HCT116 (cell line): ENCODE results near the gene LLGL2. TPM values are rescaled to one million over a fixed set of nuclear protein-coding genes. Genes with fewer than 3 reads are reported as not detected.

Experiments
- ATAC-seq: fragments of 200-7000 bp; cut with Tn5 transposase; 2 replicates; pipeline ENCODE4 v1.9.1; 2020; ENCODE audit warnings: mild to moderate bottlenecking, moderate library complexity
- BruUV-seq: library from RNA; stranded (reverse); fragments of 400-500 nt; replicated peaks from 2 replicates; lab custom pipeline; 2021; lab: Mats Ljungman, UMichigan
- CTCF ChIA-PET: fragments of 300-600 bp; sonication (Branson Sonifier 250); formaldehyde crosslinking; loops from one replicate; lab custom pipeline; 2021; ENCODE audit warnings: antibody characterized with exemption; lab: Charles Lee
- POLR2A ChIA-PET: fragments of 300-600, 350-600 bp; sonication (Branson Sonifier 250); formaldehyde crosslinking; loops from one replicate; lab custom pipeline; 2021; ENCODE audit warnings: antibody characterized with exemption; lab: Charles Lee
- RAD21 ChIA-PET, 2 experiments: fragments of 300-600 bp; sonication (Branson Sonifier 250); formaldehyde crosslinking; loops; one replicate each; lab custom pipeline; 2023; ENCODE audit warnings: low total read pairs in 2 of 2; ENCODE audit not compliant: uncharacterized antibody in 2 of 2, unreplicated experiment in 2 of 2, low non-redundant PET in 1 of 2; lab: Charles Lee
- DNase-seq: peaks from one replicate; pipeline ENCODE4 v3.0.0-alpha.2; 2010; ENCODE audit warnings: low read depth, low spot score
- H2AFZ ChIP-seq: fragments of 200-600 bp; shearing (Covaris generic), sonication (generic); 2 replicates; pipeline ENCODE4 v1.6.1; 2017; ENCODE audit warnings: low read depth, mixed run types, mixed read lengths, antibody characterized with exemption, low read length; ENCODE audit not compliant: poor library complexity, severe bottlenecking
- H3K27ac ChIP-seq: 2 replicates; pipeline ENCODE4 v1.5.1; 2012; ENCODE audit warnings: low read depth, low read length
- H3K27me3 ChIP-seq: fragments of 200-600 bp; sonication (generic); 2 replicates; pipeline ENCODE4 v1.6.1; 2016; ENCODE audit warnings: mixed run types, low read length, mixed read lengths; ENCODE audit not compliant: insufficient read depth
- H3K36me3 ChIP-seq, 2 experiments: fragments of 200-500 bp in 1 of 2; fragments of 200-600 bp in 1 of 2; sonication (Bioruptor generic) in 1 of 2; sonication (generic) in 1 of 2; 2 replicates each; pipeline versions ENCODE4 v1.5.1 to v1.6.1; 2014 to 2016; ENCODE audit warnings: low read length in 2 of 2, inconsistent platforms in 1 of 2, mixed read lengths in 1 of 2, mixed run types in 1 of 2; ENCODE audit not compliant: insufficient read depth in 2 of 2, control insufficient read depth in 1 of 2
- H3K4me1 ChIP-seq, 2 experiments: fragments of 200-600 bp in 1 of 2; sonication (generic) in 1 of 2; 2 replicates each; pipeline versions ENCODE4 v1.5.1 to v1.6.1; 2012 to 2017; ENCODE audit warnings: low read length in 2 of 2, inconsistent platforms in 1 of 2, mild to moderate bottlenecking in 1 of 2, mixed read lengths in 1 of 2, mixed run types in 1 of 2, moderate library complexity in 1 of 2; ENCODE audit not compliant: insufficient read depth in 2 of 2, control insufficient read depth in 1 of 2
- H3K4me2 ChIP-seq: fragments of 200-600 bp; sonication (generic); 2 replicates; pipeline ENCODE4 v1.6.1; 2017; ENCODE audit warnings: mixed run types, low read length, mixed read lengths
- H3K4me3 ChIP-seq, 2 experiments: fragments of 200-600 bp in 1 of 2; sonication (generic) in 1 of 2; replicated peaks in 1 of 2; 2 replicates each; pipeline ENCODE4 v1.5.1; 2011 to 2016; ENCODE audit warnings: low read length in 2 of 2, control low read depth in 1 of 2, low read depth in 1 of 2, mild to moderate bottlenecking in 1 of 2, mixed read lengths in 1 of 2, mixed run types in 1 of 2
- H3K79me2 ChIP-seq: fragments of 200-600 bp; sonication (generic); 2 replicates; pipeline ENCODE4 v1.6.1; 2017; ENCODE audit warnings: mild to moderate bottlenecking, mixed run types, low read length, moderate library complexity, mixed read lengths; ENCODE audit not compliant: insufficient read depth
- H3K9ac ChIP-seq: fragments of 200-600 bp; sonication (generic); 2 replicates; pipeline ENCODE4 v1.6.1; 2016; ENCODE audit warnings: low read length, mixed read lengths
- H3K9me2 ChIP-seq: fragments of 200-600 bp; sonication (generic), shearing (Covaris generic); 2 replicates; pipeline ENCODE4 v1.6.1; 2017; ENCODE audit warnings: mixed run types, mild to moderate bottlenecking, moderate library complexity; ENCODE audit not compliant: insufficient read depth
- H3K9me3 ChIP-seq, 2 experiments: fragments of 200-500 bp in 1 of 2; fragments of 200-600 bp in 1 of 2; sonication (Bioruptor generic) in 1 of 2; sonication (generic) in 1 of 2; 2 replicates each; pipeline ENCODE4 v1.6.1; 2014 to 2017; ENCODE audit warnings: low read length in 2 of 2, mixed read lengths in 2 of 2, inconsistent platforms in 1 of 2, low read depth in 1 of 2, mild to moderate bottlenecking in 1 of 2, mixed run types in 1 of 2, moderate library complexity in 1 of 2; ENCODE audit not compliant: control insufficient read depth in 1 of 2, insufficient read depth in 1 of 2
- H4K20me1 ChIP-seq: fragments of 200-600 bp; sonication (generic), shearing (Covaris generic); 2 replicates; pipeline ENCODE4 v1.6.1; 2017; ENCODE audit warnings: mixed run types, mild to moderate bottlenecking, moderate library complexity; ENCODE audit not compliant: insufficient read depth
- ATF3 ChIP-seq: IDR thresholded peaks from 2 replicates; pipeline ENCODE4 v1.6.1; 2012
- CTCF ChIP-seq, 3 experiments: fragments of 200-600 bp in 1 of 3; sonication (generic) in 1 of 3; IDR thresholded peaks in 2 of 3; conservative IDR thresholded peaks in 1 of 3; 2 replicates each; pipeline ENCODE4 v1.5.1; 2012 to 2017; ENCODE audit warnings: low read depth in 2 of 3, low read length in 2 of 3, antibody characterized with exemption in 1 of 3, borderline replicate concordance in 1 of 3, control low read depth in 1 of 3, mild to moderate bottlenecking in 1 of 3, mixed read lengths in 1 of 3, mixed run types in 1 of 3, moderate library complexity in 1 of 3; ENCODE audit not compliant: insufficient read depth in 1 of 3
- EGR1 ChIP-seq: IDR thresholded peaks from 2 replicates; pipeline ENCODE4 v1.6.1; 2012; ENCODE audit warnings: low read depth
- EZH2 ChIP-seq: fragments of 200-600 bp; sonication (generic); IDR thresholded peaks from 2 replicates; pipeline ENCODE4 v1.6.1; 2017; ENCODE audit warnings: antibody characterized with exemption, mixed run types
- EZH2phosphoT487 ChIP-seq: fragments of 200-600 bp; IDR thresholded peaks from 2 replicates; pipeline ENCODE4 v1.6.1; 2018; ENCODE audit warnings: antibody characterized with exemption, borderline replicate concordance
- FOSL1 ChIP-seq: IDR thresholded peaks from 2 replicates; pipeline ENCODE4 v1.6.1; 2012; ENCODE audit warnings: low read depth
- MAX ChIP-seq: IDR thresholded peaks from 2 replicates; pipeline ENCODE4 v1.6.1; 2012
- POLR2A ChIP-seq: IDR thresholded peaks from 2 replicates; pipeline ENCODE4 v1.7.0; 2011; ENCODE audit warnings: borderline replicate concordance; ENCODE audit not compliant: insufficient read depth, insufficient read length; ENCODE audit errors: extremely low read depth
- POLR2AphosphoS5 ChIP-seq: IDR thresholded peaks from 2 replicates; pipeline ENCODE4 v1.6.1; 2011; ENCODE audit warnings: mild to moderate bottlenecking, low read depth, low read length, moderate library complexity
- RAD21 ChIP-seq: IDR thresholded peaks from 2 replicates; pipeline ENCODE4 v1.6.1; 2012; ENCODE audit warnings: low read depth, mild to moderate bottlenecking
- SIN3A ChIP-seq: IDR thresholded peaks from 2 replicates; pipeline ENCODE4 v1.6.1; 2012; ENCODE audit warnings: low read depth
- SP1 ChIP-seq: IDR thresholded peaks from 2 replicates; pipeline ENCODE4 v1.6.1; 2012; ENCODE audit warnings: low read depth
- SRF ChIP-seq: IDR thresholded peaks from 2 replicates; pipeline ENCODE4 v1.6.1; 2012; ENCODE audit warnings: low read depth
- TCF7L2 ChIP-seq: IDR thresholded peaks from 2 replicates; pipeline ENCODE4 v1.7.0; 2011; ENCODE audit warnings: borderline replicate concordance, inconsistent platforms; ENCODE audit not compliant: insufficient read depth, insufficient read length; ENCODE audit errors: extremely low read depth
- YY1 ChIP-seq: IDR thresholded peaks from 2 replicates; pipeline ENCODE4 v1.6.1; 2011; ENCODE audit warnings: low read length, low read depth, moderate library complexity, mild to moderate bottlenecking; ENCODE audit not compliant: insufficient replicate concordance; ENCODE audit errors: extremely low read depth
- ZFX ChIP-seq: fragments of 450-650 bp; IDR thresholded peaks from 2 replicates; pipeline ENCODE4 v1.6.1; 2017
- ZNF274 ChIP-seq: fragments of 200-500 bp; sonication (Bioruptor generic); IDR thresholded peaks from 2 replicates; pipeline ENCODE4 v1.6.1; 2014; ENCODE audit warnings: mild to moderate bottlenecking, low read depth, low read length, inconsistent platforms
- intact Hi-C: fragments of 100-400 bp; cut with micrococcal nuclease; formaldehyde crosslinking; loops from 2 replicates; pipeline ENCODE4 v1.10.0; 2022
- total RNA-seq: library from RNA; stranded (reverse); gene quantifications from one replicate; pipeline ENCODE4 v1.2.1, GENCODE V29; 2021; ENCODE audit not compliant: unreplicated experiment
- TF ChIP-seq, protein P1 (sequence below): IDR thresholded peaks from 2 replicates; pipeline ENCODE4 v1.6.1; 2011; ENCODE audit warnings: mild to moderate bottlenecking, low read length, moderate library complexity; ENCODE audit not compliant: insufficient replicate concordance; ENCODE audit errors: extremely low read depth

Gene LLGL2
- total RNA-seq, 1 experiment from 2014 or later: 209 TPM

- Histone ChIP-seq H3K4me3 (no peak overlapping the region), H3K36me3 (peaks cover 3 to 7% of the 10 kb centered on the region in 2 experiments; a peak in 1 of 4 replicates), H2AFZ (no peak overlapping the region), H3K27me3 (no peaks in the 10 kb centered on the region), H3K9me3 (no peaks in the 10 kb centered on the region), H3K27ac (no peak overlapping the region), H3K9ac (no peak overlapping the region), H3K4me1 (no peaks in the 10 kb centered on the region), H3K4me2 (no peak overlapping the region), H3K9me2 (no peaks in the 10 kb centered on the region), H3K79me2 (no peaks in the 10 kb centered on the region), H4K20me1 (no peaks in the 10 kb centered on the region)
- RAD21 ChIA-PET: no interaction called here
- TF ChIP-seq POLR2A (no peak), ZNF274 (no peak), YY1 (no peak), TCF7L2 (no peak), MAX (no peak), EGR1 (no peak), POLR2AphosphoS5 (no peak), RAD21 (no peak), EZH2phosphoT487 (no peak), CTCF (IDR thresholded peaks at IDR 0.05 in 2 of 3, conservative IDR thresholded peaks at IDR 0.05 in 1 of 3; ENCODE audit: borderline replicate concordance in 1 of 3, insufficient read depth in 1 of 3, low read depth in 2 of 3, low read length in 2 of 3) (no peak), EZH2 (no peak), ZFX (no peak), SIN3A (no peak), SP1 (no peak), SRF (no peak), ATF3 (no peak), FOSL1 (no peak)
- TF ChIP-seq, protein P1, sequence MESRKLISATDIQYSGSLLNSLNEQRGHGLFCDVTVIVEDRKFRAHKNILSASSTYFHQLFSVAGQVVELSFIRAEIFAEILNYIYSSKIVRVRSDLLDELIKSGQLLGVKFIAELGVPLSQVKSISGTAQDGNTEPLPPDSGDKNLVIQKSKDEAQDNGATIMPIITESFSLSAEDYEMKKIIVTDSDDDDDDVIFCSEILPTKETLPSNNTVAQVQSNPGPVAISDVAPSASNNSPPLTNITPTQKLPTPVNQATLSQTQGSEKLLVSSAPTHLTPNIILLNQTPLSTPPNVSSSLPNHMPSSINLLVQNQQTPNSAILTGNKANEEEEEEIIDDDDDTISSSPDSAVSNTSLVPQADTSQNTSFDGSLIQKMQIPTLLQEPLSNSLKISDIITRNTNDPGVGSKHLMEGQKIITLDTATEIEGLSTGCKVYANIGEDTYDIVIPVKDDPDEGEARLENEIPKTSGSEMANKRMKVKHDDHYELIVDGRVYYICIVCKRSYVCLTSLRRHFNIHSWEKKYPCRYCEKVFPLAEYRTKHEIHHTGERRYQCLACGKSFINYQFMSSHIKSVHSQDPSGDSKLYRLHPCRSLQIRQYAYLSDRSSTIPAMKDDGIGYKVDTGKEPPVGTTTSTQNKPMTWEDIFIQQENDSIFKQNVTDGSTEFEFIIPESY: no peak
- BruUV-seq: no TSS peak
- intact Hi-C loops: no loop called here
- CTCF ChIA-PET: no interaction called here
- no peak for ATAC-seq
- DNase-seq: no peak
- POLR2A ChIA-PET: no interaction called here
Measured at GRCh38 chr17:75493476-75494129, 31.9 kb upstream of the LLGL2 start.
